Measurements from ENCODE around the gene RARB.

The RARB gene

GRCh38 chr3:25410703-25411102, 17.4 kb upstream of the RARB start:
- no peaks in the 10 kb centered on the region for H3K4me1 Mint-ChIP-seq (ENCODE audit: low read depth)
- no peak overlapping the region for H3K27ac Mint-ChIP-seq
- H3K4me3 Mint-ChIP-seq, result no peak overlapping the region
- no peak for DNase-seq
- no peaks in the 10 kb centered on the region for H3K9me3 Mint-ChIP-seq
- no peaks in the 10 kb centered on the region for H3K27me3 Mint-ChIP-seq
- no peaks in the 10 kb centered on the region for H3K36me3 Mint-ChIP-seq (ENCODE audit: low read depth)

- Mint-ChIP-seq H3K4me1 (ENCODE audit: low read depth) (no peaks in the 10 kb centered on the region), H3K36me3 (ENCODE audit: low read depth) (no peaks in the 10 kb centered on the region), H3K27ac (no peak overlapping the region), H3K9me3 (no peaks in the 10 kb centered on the region), H3K27me3 (no peaks in the 10 kb centered on the region), H3K4me3 (no peak overlapping the region)
- DNase-seq, result no peak
These were observed 15.8 kb upstream of the RARB start for GRCh38 chr3:25412269-25412668.

GRCh38 chr3:25416176-25416575, 11.9 kb upstream of the RARB start:
- H3K4me1 Mint-ChIP-seq (ENCODE audit: low read depth), result no peaks in the 10 kb centered on the region
- H3K36me3 Mint-ChIP-seq (ENCODE audit: low read depth), result no peaks in the 10 kb centered on the region
- no peak overlapping the region for H3K4me3 Mint-ChIP-seq
- peaks cover 2% of the 10 kb centered on the region for H3K27me3 Mint-ChIP-seq
- no peak for DNase-seq
- no peaks in the 10 kb centered on the region for H3K9me3 Mint-ChIP-seq
- no peak overlapping the region for H3K27ac Mint-ChIP-seq

- no peaks in the 10 kb centered on the region for H3K9me3 Mint-ChIP-seq
- no peak for DNase-seq
- no peak overlapping the region for H3K27ac Mint-ChIP-seq
- no peaks in the 10 kb centered on the region for H3K4me1 Mint-ChIP-seq (ENCODE audit: low read depth)
- no peaks in the 10 kb centered on the region for H3K36me3 Mint-ChIP-seq (ENCODE audit: low read depth)
- H3K27me3 Mint-ChIP-seq, result peaks cover 2% of the 10 kb centered on the region
- no peak overlapping the region for H3K4me3 Mint-ChIP-seq
These were observed 9.5 kb upstream of the RARB start for GRCh38 chr3:25418596-25418995.

- Mint-ChIP-seq H3K4me1 (ENCODE audit: low read depth) (no peaks in the 10 kb centered on the region), H3K9me3 (no peaks in the 10 kb centered on the region), H3K27me3 (peaks cover 5% of the 10 kb centered on the region), H3K4me3 (no peak overlapping the region), H3K27ac (no peak overlapping the region), H3K36me3 (ENCODE audit: low read depth) (no peaks in the 10 kb centered on the region)
- DNase-seq, result no peak
These were observed 8.8 kb upstream of the RARB start for GRCh38 chr3:25419251-25419650.

GRCh38 chr3:25420147-25420546, 7.9 kb upstream of the RARB start:
- peaks cover 9% of the 10 kb centered on the region for H3K27me3 Mint-ChIP-seq
- no peaks in the 10 kb centered on the region for H3K4me1 Mint-ChIP-seq (ENCODE audit: low read depth)
- H3K36me3 Mint-ChIP-seq (ENCODE audit: low read depth), result no peaks in the 10 kb centered on the region
- no peak overlapping the region for H3K4me3 Mint-ChIP-seq
- H3K27ac Mint-ChIP-seq, result no peak overlapping the region
- no peaks in the 10 kb centered on the region for H3K9me3 Mint-ChIP-seq
- no peak for DNase-seq

GRCh38 chr3:25420885-25421284, 7.2 kb upstream of the RARB start:
- H3K9me3 Mint-ChIP-seq, result no peaks in the 10 kb centered on the region
- no peaks in the 10 kb centered on the region for H3K36me3 Mint-ChIP-seq (ENCODE audit: low read depth)
- H3K27me3 Mint-ChIP-seq, result peaks cover 15% of the 10 kb centered on the region
- H3K27ac Mint-ChIP-seq, result no peak overlapping the region
- H3K4me1 Mint-ChIP-seq (ENCODE audit: low read depth), result no peaks in the 10 kb centered on the region
- no peak for DNase-seq
- H3K4me3 Mint-ChIP-seq, result no peak overlapping the region

- Mint-ChIP-seq H3K4me1 (ENCODE audit: low read depth) (no peaks in the 10 kb centered on the region), H3K9me3 (no peaks in the 10 kb centered on the region), H3K4me3 (no peak overlapping the region), H3K36me3 (ENCODE audit: low read depth) (no peaks in the 10 kb centered on the region), H3K27ac (no peak overlapping the region), H3K27me3 (peaks cover 24% of the 10 kb centered on the region)
- DNase-seq, result no peak
These were observed 6.3 kb upstream of the RARB start for GRCh38 chr3:25421747-25422146.

GRCh38 chr3:25423780-25424588, 4.1 kb upstream of the RARB start:
- DNase-seq, result no peak
- peaks cover 4% of the 10 kb centered on the region for H3K4me1 Mint-ChIP-seq (ENCODE audit: low read depth)

GRCh38 chr3:25424614-25425013, 3.4 kb upstream of the RARB start:
- Mint-ChIP-seq H3K27me3 (peaks cover 50% of the 10 kb centered on the region), H3K36me3 (ENCODE audit: low read depth) (no peaks in the 10 kb centered on the region), H3K4me1 (ENCODE audit: low read depth) (peaks cover 4% of the 10 kb centered on the region), H3K27ac (no peak overlapping the region), H3K4me3 (no peak overlapping the region), H3K9me3 (no peaks in the 10 kb centered on the region)
- no peak for DNase-seq

More at GRCh38 chr3:25423780-25424588, 4.1 kb upstream of the RARB start:
- Mint-ChIP-seq H3K4me3 (no peak overlapping the region), H3K36me3 (ENCODE audit: low read depth) (no peaks in the 10 kb centered on the region), H3K27ac (no peak overlapping the region), H3K9me3 (no peaks in the 10 kb centered on the region), H3K27me3 (peaks cover 44% of the 10 kb centered on the region)

GRCh38 chr3:25426408-25426807, 1.7 kb upstream of the RARB start:
- H3K4me3 Mint-ChIP-seq, result no peak overlapping the region
- peaks cover 59% of the 10 kb centered on the region for H3K27me3 Mint-ChIP-seq
- no peak overlapping the region for H3K27ac Mint-ChIP-seq
- no peaks in the 10 kb centered on the region for H3K36me3 Mint-ChIP-seq (ENCODE audit: low read depth)
- no peak for DNase-seq
- H3K9me3 Mint-ChIP-seq, result no peaks in the 10 kb centered on the region
- H3K4me1 Mint-ChIP-seq (ENCODE audit: low read depth), result peaks cover 4% of the 10 kb centered on the region

GRCh38 chr3:25427155-25427554, 908 bp upstream of the RARB start:
- Mint-ChIP-seq H3K27me3 (peaks cover 63% of the 10 kb centered on the region), H3K4me3 (no peak overlapping the region), H3K27ac (no peak overlapping the region), H3K36me3 (ENCODE audit: low read depth) (no peaks in the 10 kb centered on the region), H3K9me3 (no peaks in the 10 kb centered on the region), H3K4me1 (ENCODE audit: low read depth) (peaks cover 4% of the 10 kb centered on the region)
- DNase-seq, result no peak

GRCh38 chr3:25427563-25427941, 511 bp upstream of the RARB start:
- Mint-ChIP-seq H3K9me3 (no peaks in the 10 kb centered on the region), H3K27ac (no peak overlapping the region), H3K4me1 (ENCODE audit: low read depth) (peaks cover 4% of the 10 kb centered on the region), H3K36me3 (ENCODE audit: low read depth) (no peaks in the 10 kb centered on the region), H3K4me3 (peak overlapping the region; percentile 21), H3K27me3 (peaks cover 64% of the 10 kb centered on the region)
- no peak for DNase-seq

GRCh38 chr3:25428789-25429335, 799 bp downstream of the RARB start:
- DNase-seq, result no peak
- H3K27ac Mint-ChIP-seq, result no peak overlapping the region
- H3K4me3 Mint-ChIP-seq, result no peak overlapping the region
- no peaks in the 10 kb centered on the region for H3K9me3 Mint-ChIP-seq
- no peaks in the 10 kb centered on the region for H3K36me3 Mint-ChIP-seq (ENCODE audit: low read depth)
- peaks cover 65% of the 10 kb centered on the region for H3K27me3 Mint-ChIP-seq
- H3K4me1 Mint-ChIP-seq (ENCODE audit: low read depth), result peaks cover 4% of the 10 kb centered on the region

GRCh38 chr3:25429361-25430286, 1.6 kb downstream of the RARB start:
- H3K9me3 Mint-ChIP-seq, result no peaks in the 10 kb centered on the region
- H3K4me1 Mint-ChIP-seq (ENCODE audit: low read depth), result peaks cover 4% of the 10 kb centered on the region
- no peak overlapping the region for H3K27ac Mint-ChIP-seq
- no peaks in the 10 kb centered on the region for H3K36me3 Mint-ChIP-seq (ENCODE audit: low read depth)
- H3K27me3 Mint-ChIP-seq, result peaks cover 67% of the 10 kb centered on the region
- no peak overlapping the region for H3K4me3 Mint-ChIP-seq
- DNase-seq, result no peak
